K562 (cell line): Measurements from ENCODE around the gene BTAF1. TPM values are rescaled to one million over a fixed set of nuclear protein-coding genes. Genes with fewer than 3 reads are reported as not detected.
A peak's percentile ranks its signal among the peaks of the same experiment; 100 is the strongest.

ENCODE experiments used
- CREB1 ChIP-seq, 2 experiments: sonication (generic) in 1 of 2; formaldehyde crosslinking in 1 of 2; IDR thresholded peaks; 2 replicates each; pipeline versions ENCODE4 v1.6.1 to v1.8.0; 2012 to 2022; ENCODE audit warnings: inconsistent platforms in 1 of 2, mild to moderate bottlenecking in 1 of 2, missing genetic modification reagents in 1 of 2, moderate library complexity in 1 of 2
- ELF2 ChIP-seq: fragments of 250-450 bp; sonication (Bioruptor Pico); IDR thresholded peaks from 2 replicates; pipeline ENCODE4 v1.5.0; 2021; ENCODE audit warnings: mild to moderate bottlenecking
- HMBOX1 ChIP-seq: sonication (generic); IDR thresholded peaks from 2 replicates; pipeline ENCODE4 v1.6.1; 2016
- HMG20B ChIP-seq: fragments of 250-450 bp; sonication (Bioruptor Pico); IDR thresholded peaks from 2 replicates; pipeline ENCODE4 v1.5.0; 2021; ENCODE audit warnings: mild to moderate bottlenecking
- HNRNPL ChIP-seq: fragments of 200-400 bp; formaldehyde crosslinking; IDR thresholded peaks from 2 replicates; pipeline ENCODE4 v1.6.1; 2017; ENCODE audit warnings: low read depth, mild to moderate bottlenecking, low read length
- ILF3 ChIP-seq: fragments of 450-650 bp; IDR thresholded peaks from 2 replicates; pipeline ENCODE4 v1.6.1; 2018; ENCODE audit warnings: antibody characterized with exemption, mild to moderate bottlenecking, moderate library complexity, borderline replicate concordance
- IRF9 ChIP-seq: fragments of 450-650 bp; IDR thresholded peaks from 2 replicates; pipeline ENCODE4 v1.6.1; 2016; ENCODE audit warnings: missing biosample characterization, missing genetic modification characterization
- MCM3 ChIP-seq: fragments of 450-650 bp; IDR thresholded peaks from 2 replicates; pipeline ENCODE4 v1.6.1; 2016
- MYC ChIP-seq, 2 experiments: fragments of 250-450 bp in 1 of 2; sonication (Bioruptor Pico) in 1 of 2; IDR thresholded peaks; 2 replicates each; pipeline versions ENCODE4 v1.5.1 to v1.6.1; 2012 to 2021; ENCODE audit warnings: low read depth in 2 of 2, borderline replicate concordance in 1 of 2, improper control_type of control experiment in 1 of 2, low read length in 1 of 2, mild to moderate bottlenecking in 1 of 2, moderate library complexity in 1 of 2
- NONO ChIP-seq, 2 experiments: fragments of 200-400 bp in 1 of 2; fragments of 450-650 bp in 1 of 2; formaldehyde crosslinking in 1 of 2; IDR thresholded peaks; 2 replicates each; pipeline ENCODE4 v1.6.1; 2017; ENCODE audit warnings: low read depth in 2 of 2, mild to moderate bottlenecking in 2 of 2, moderate library complexity in 2 of 2, low read length in 1 of 2
- NR0B1 ChIP-seq: fragments of 450-650 bp; IDR thresholded peaks from one replicate; pipeline ENCODE4 v1.6.1; 2018; ENCODE audit warnings: mild to moderate bottlenecking, moderate library complexity; ENCODE audit not compliant: partially characterized antibody
- POLR2B ChIP-seq: fragments of 450-650 bp; IDR thresholded peaks from 2 replicates; pipeline ENCODE4 v1.6.1; 2018; ENCODE audit warnings: low read depth; ENCODE audit not compliant: partially characterized antibody
- SMAD1 ChIP-seq: fragments of 150-350 bp; IDR thresholded peaks from 2 replicates; pipeline ENCODE4 v1.6.1; 2014; ENCODE audit warnings: low read length, low read depth; ENCODE audit not compliant: partially characterized antibody
- SPI1 ChIP-seq: IDR thresholded peaks from 2 replicates; pipeline ENCODE4 v1.6.1; 2011; ENCODE audit warnings: low read depth, low read length, control low read depth, borderline replicate concordance
- SRF ChIP-seq, 2 experiments: fragments of 250-450, 450-650 bp in 1 of 2; sonication (Bioruptor Pico) in 1 of 2; sonication (generic) in 1 of 2; formaldehyde crosslinking; IDR thresholded peaks; 2 replicates each; pipeline versions ENCODE4 v1.5.0 to v1.5.1; 2020 to 2022; ENCODE audit warnings: mild to moderate bottlenecking in 1 of 2, missing genetic modification reagents in 1 of 2
- SRSF7 ChIP-seq: fragments of 200-400 bp; formaldehyde crosslinking; optimal IDR thresholded peaks from 2 replicates; pipeline ENCODE3; 2017; ENCODE audit warnings: mild to moderate bottlenecking, low read depth, low read length
- U2AF1 ChIP-seq: fragments of 200-400 bp; formaldehyde crosslinking; optimal IDR thresholded peaks from 2 replicates; pipeline ENCODE3; 2017; ENCODE audit warnings: mild to moderate bottlenecking, low read depth, low read length, moderate library complexity
- ZKSCAN1 ChIP-seq: fragments of 150-350 bp; IDR thresholded peaks from 2 replicates; pipeline ENCODE4 v1.6.1; 2016; ENCODE audit warnings: low read depth, low read length
- ZKSCAN8 ChIP-seq: fragments of 200-800 bp; sonication (Bioruptor generic); IDR thresholded peaks from 2 replicates; pipeline ENCODE4 v1.6.1; 2016; ENCODE audit warnings: missing genetic modification characterization, missing compliant biosample characterization
- ZNF134 ChIP-seq: fragments of 250-450 bp; sonication (Bioruptor Pico); conservative IDR thresholded peaks from 2 replicates; pipeline ENCODE4 v1.4.0; 2020
- ZNF146 ChIP-seq: IDR thresholded peaks from one replicate; pipeline ENCODE4 v1.6.1; 2018; ENCODE audit warnings: missing compliant biosample characterization; ENCODE audit not compliant: unreplicated experiment
- ZNF431 ChIP-seq: sonication (generic); formaldehyde crosslinking; IDR thresholded peaks from 2 replicates; pipeline ENCODE4 v1.8.0; 2022; ENCODE audit warnings: mild to moderate bottlenecking, missing genetic modification reagents
- polyA plus RNA-seq, 8 experiments: library from polyadenylated mRNA; depleted of rRNA in 4 of 8; stranded (reverse) in 5 of 8; unstranded in 3 of 8; fragments of >200 nt; fragmentation: Nextera tagmentation in 2 of 8; fragmentation: Illumina TruSeq in 1 of 8; extraction: Ambion mirVana in 2 of 8; extraction: Trizol in 1 of 8; gene quantifications; 2 replicates each; pipeline versions ENCODE4 v1.2.1 to v1.2.3, GENCODE V29; 2011 to 2014; ENCODE audit warnings: inconsistent platforms in 1 of 8, missing spikeins in 1 of 8
- total RNA-seq, 7 experiments: library from RNA; depleted of rRNA in 6 of 7; stranded (reverse); fragments of >200 nt in 6 of 7; fragmentation: Illumina TruSeq in 2 of 7; extraction: Trizol in 2 of 7; gene quantifications; 2 replicates each; pipeline versions ENCODE4 v1.2.1 to v1.2.3, GENCODE V29; 2011 to 2021; ENCODE audit warnings: low replicate concordance in 1 of 7
- TF ChIP-seq, protein P1 (sequence below): fragments of 450-650 bp; IDR thresholded peaks from 2 replicates; pipeline ENCODE4 v1.6.1; 2017; ENCODE audit warnings: antibody characterized with exemption

The BTAF1 gene
- total and polyA plus RNA-seq, 9 of the 15 experiments (the other 6 are each of a cell fraction or from before 2014, with no cell fraction given) = 6.6 to 70.7 (median 30.5) TPM

DNA sequence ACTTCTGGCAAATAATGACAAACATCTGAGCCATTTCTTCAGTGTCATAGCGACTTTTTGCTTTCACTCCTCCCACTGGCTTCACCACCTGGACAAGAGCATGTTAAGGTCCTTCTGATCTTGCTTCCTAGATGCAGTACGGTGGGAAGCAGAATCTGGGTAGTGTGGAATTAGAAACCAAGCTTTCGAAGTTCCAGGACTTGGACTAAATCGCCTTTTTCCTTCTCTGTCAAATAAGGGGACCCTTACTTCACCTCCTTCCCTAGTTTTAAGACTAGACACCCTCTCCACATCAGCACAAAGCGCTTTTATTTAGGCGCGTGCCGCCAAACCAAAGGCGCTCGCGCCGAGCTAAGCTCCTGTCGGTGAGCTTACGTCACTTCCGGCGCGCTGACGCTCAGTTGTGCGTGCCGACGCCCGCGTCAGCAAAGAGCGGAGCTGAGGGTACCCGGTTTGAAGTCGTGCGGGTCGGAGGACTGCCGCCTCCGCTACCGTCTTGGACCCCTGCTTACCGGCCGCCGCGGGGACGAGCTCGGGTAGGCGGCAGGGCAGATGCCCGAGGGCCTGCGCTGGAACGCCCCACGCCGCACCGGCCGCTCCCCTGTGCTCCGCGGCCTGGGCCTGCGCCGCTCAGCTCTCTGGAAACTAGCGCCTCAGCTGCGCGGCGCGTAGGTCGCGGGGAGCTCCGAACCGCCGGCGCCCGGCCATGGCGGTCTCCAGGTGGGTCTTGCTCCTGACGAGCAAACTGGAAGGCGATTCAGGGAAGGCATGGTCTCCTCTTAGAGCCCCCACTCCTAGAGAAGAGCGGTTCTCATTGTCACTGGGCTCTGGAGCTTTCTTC is at the start of gene BTAF1 (continued):
- TF ChIP-seq, protein P1, sequence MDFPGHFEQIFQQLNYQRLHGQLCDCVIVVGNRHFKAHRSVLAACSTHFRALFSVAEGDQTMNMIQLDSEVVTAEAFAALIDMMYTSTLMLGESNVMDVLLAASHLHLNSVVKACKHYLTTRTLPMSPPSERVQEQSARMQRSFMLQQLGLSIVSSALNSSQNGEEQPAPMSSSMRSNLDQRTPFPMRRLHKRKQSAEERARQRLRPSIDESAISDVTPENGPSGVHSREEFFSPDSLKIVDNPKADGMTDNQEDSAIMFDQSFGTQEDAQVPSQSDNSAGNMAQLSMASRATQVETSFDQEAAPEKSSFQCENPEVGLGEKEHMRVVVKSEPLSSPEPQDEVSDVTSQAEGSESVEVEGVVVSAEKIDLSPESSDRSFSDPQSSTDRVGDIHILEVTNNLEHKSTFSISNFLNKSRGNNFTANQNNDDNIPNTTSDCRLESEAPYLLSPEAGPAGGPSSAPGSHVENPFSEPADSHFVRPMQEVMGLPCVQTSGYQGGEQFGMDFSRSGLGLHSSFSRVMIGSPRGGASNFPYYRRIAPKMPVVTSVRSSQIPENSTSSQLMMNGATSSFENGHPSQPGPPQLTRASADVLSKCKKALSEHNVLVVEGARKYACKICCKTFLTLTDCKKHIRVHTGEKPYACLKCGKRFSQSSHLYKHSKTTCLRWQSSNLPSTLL = no peak
- TF ChIP-seq HMBOX1 (no peak), ZKSCAN1 (no peak; the same call in 1 of the 2 replicates), ZNF431 (CRISPR knock-in tag) (no peak; the same call in 1 of the 2 replicates), ZNF134 (CRISPR knock-in tag) (no peak), HNRNPL (no peak), CREB1 (IDR thresholded peaks at IDR 0.05) (peak; percentile 96), CREB1 (CRISPR knock-in tag; IDR thresholded peaks at IDR 0.05) (peak; percentile 95), U2AF1 (peak; percentile 59), ILF3 (no peak), ELF2 (CRISPR knock-in tag) (no peak), IRF9 (tag) (no peak), HMG20B (CRISPR knock-in tag) (no peak), ZKSCAN8 (CRISPR knock-in tag) (no peak), NR0B1 (no peak), MYC (IDR thresholded peaks at IDR 0.05; ENCODE audit: low read depth, low read length) (peak; percentile 90), MYC (CRISPR knock-in tag; IDR thresholded peaks at IDR 0.05; ENCODE audit: borderline replicate concordance, low read depth) (no peak), SRF (CRISPR knock-in tag; IDR thresholded peaks at IDR 0.05) (no peak), SPI1 (no peak), POLR2B (peak; percentile 82), NONO (IDR thresholded peaks at IDR 0.05; ENCODE audit: low read depth in 2 of 2, low read length in 1 of 2) (peak in 1 of 2 experiments; percentile 25; a peak in 1 of 4 replicates), MCM3 (no peak), SRSF7 (no peak), SMAD1 (no peak), ZNF146 (CRISPR knock-in tag) (no peak)
